ENCODE data around the gene H6PD.

The H6PD gene

DNA sequence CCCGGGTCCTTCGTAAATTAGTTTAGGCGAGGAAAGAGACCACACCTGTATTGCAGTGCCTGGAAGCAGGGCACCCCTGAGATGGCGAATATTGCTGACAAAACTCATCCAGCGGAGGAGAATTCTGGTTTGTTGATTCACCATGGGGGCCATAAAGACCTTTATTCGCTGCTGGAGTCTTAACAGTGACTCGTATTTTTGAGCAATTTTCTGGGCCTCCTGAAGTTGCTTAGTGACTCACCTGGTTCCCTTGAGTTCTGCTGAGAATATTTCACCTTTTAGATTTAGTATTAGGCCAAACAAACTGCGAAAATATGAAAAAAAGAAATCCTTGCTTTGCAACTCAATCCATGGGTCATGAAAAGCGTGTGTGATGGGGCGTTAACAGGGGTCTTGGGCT lies 20.6 kb upstream of the H6PD start:
- ChIA-PET POLR2A (no interaction called here), CTCF (no interaction called here)
- no peak overlapping the region for H3K4me3 ChIP-seq (ENCODE audit: low read depth, low read length)
- no peak for DNase-seq (ENCODE audit: low read depth, low spot score)
- TF ChIP-seq, protein P1, sequence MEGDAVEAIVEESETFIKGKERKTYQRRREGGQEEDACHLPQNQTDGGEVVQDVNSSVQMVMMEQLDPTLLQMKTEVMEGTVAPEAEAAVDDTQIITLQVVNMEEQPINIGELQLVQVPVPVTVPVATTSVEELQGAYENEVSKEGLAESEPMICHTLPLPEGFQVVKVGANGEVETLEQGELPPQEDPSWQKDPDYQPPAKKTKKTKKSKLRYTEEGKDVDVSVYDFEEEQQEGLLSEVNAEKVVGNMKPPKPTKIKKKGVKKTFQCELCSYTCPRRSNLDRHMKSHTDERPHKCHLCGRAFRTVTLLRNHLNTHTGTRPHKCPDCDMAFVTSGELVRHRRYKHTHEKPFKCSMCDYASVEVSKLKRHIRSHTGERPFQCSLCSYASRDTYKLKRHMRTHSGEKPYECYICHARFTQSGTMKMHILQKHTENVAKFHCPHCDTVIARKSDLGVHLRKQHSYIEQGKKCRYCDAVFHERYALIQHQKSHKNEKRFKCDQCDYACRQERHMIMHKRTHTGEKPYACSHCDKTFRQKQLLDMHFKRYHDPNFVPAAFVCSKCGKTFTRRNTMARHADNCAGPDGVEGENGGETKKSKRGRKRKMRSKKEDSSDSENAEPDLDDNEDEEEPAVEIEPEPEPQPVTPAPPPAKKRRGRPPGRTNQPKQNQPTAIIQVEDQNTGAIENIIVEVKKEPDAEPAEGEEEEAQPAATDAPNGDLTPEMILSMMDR (IDR thresholded peaks at IDR 0.05; ENCODE audit: insufficient read depth, low read length, missing control alignments): no peak

DNA sequence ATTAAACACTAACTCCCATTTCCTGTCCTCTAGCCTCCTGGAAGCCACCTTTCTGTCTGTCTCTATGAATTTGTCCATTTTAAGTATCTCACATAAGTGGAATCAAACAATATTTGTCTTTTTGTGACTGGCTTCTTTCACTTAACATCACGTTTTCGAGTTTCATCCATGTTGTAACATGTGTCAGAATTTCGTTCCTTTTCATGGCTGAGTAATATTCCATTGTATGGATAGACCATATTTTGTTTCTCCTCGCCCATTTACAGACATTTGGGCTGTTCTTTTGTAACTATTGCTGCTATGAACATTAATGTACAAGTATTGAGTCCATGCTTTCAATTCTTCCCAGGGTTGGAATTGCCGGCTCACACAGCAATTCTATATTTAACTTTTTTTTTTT lies 15.7 kb upstream of the H6PD start:
- POLR2A ChIA-PET: no interaction called here
- no peak overlapping the region for H3K4me3 ChIP-seq (ENCODE audit: low read depth, low read length)
- TF ChIP-seq, protein P1 (IDR thresholded peaks at IDR 0.05; ENCODE audit: insufficient read depth, low read length, missing control alignments): no peak
- CTCF ChIA-PET: interaction anchor here (1.5 kb wide), 2 partner anchors 8 to 22 kb away, joined by 4 read pairs; no protein-coding TSS in a partner anchor
- DNase-seq (ENCODE audit: low read depth, low spot score): no peak

DNA sequence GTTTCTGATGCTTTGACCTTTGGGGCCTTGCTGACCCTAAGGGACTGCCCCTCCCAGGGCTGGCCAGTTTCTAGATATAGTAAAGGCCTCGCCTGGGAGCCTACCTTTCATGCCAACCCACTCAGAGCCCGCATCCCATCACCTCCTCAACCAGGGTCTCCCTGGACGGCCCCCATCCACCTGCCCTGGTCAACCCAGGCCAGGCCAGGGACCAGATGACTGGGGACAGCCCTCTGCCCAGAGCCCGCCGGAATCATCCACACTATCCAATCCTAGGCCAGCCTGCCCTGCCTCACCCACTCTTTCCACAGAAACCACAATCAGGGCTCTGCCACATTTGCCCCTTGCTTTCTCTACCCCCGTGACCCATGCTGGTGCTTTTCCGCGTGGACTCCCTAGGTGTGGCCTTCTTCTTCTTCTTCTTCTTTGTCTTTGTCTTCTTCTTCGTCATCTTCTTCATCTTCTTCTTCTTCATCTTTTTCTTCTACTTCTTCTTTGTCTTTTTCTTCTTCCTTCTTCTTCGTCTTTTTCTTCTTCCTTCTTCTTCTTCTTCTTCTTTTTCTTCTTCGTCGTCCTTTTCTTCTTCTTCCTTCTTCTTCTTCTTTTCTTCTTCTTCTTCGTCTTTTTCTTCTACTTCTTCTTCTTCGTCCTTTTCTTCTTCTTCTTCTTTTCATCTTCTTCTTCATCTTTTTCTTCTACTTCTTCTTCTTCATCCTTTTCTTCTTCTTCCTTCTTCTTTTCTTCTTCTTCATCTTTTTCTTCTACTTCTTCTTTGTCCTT lies 11.5 kb upstream of the H6PD start:
- TF ChIP-seq, protein P1 (IDR thresholded peaks at IDR 0.05; ENCODE audit: insufficient read depth, low read length, missing control alignments): no peak
- no peak overlapping the region for H3K4me3 ChIP-seq (ENCODE audit: low read depth, low read length)
- no peak for DNase-seq (ENCODE audit: low read depth, low spot score)
- CTCF ChIA-PET: no interaction called here
- POLR2A ChIA-PET: no interaction called here

DNA sequence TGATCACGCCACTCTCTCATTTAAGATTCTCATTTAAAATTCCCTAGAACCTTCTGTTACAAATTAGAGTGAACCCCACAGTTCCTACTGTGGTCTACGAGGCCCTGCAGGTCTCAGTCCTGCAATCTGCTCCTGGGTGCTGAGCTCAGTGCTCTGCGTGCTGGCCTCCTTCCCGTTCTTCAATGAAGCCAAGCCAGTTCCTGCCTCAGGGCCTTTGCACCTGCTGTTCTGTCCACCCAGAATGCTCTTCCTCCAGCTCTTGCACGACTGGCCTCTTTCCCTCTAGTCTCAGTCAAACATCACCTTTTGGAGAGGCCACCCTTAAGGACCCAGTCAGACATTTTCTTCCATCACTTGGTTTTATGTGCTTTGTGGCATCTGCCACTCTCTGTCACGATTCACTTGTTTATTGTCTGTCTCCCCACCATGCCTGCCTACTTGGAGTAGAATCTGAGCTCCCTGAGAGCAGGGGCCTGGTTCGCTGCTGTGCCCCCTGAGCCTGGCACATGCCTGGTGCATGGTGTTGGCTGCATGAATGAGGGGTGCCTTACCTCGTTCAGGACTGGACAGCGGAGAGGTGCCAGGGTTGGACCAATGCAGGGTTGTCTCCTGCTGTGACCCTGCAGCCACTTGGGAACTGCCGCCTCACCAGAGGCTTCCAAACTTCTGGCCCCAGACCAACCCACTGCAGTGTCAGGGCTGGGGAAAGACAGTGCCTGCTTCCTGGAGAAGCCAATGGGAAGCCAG lies 9.7 kb upstream of the H6PD start:
- no peak for DNase-seq (ENCODE audit: low read depth, low spot score)
- ChIA-PET CTCF (interaction anchor here (1.0 to 1.2 kb wide), 2 partner anchors 9 to 10 kb away, joined by 3 to 4 read pairs; partner anchors contain the start of gene H6PD), POLR2A (interaction anchor here (1.0 kb wide), 1 partner anchor 10 kb away, joined by 3 read pairs; the partner anchor contains the start of gene H6PD)
- no peak overlapping the region for H3K4me3 ChIP-seq (ENCODE audit: low read depth, low read length)
- TF ChIP-seq, protein P1 (IDR thresholded peaks at IDR 0.05; ENCODE audit: insufficient read depth, low read length, missing control alignments): no peak

DNA sequence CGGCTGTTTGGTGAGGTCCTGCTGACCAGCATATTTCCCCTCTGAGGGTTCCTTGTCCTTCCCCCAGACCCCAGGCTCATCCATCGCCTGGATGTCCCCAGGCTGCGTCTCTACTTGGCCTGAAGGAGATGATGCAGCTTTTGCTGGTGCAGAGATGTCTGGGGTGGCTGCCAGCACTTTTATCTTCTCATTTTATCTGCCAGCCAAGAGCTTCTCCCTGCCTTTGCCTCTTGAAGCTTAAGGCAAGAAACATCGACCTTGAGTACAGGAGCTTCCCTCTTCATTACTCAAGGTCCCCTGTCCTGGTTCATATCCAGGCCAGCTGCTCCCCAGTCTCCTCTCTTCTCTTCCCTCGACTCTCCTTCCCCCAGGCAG lies 9.2 kb upstream of the H6PD start:
- ChIA-PET CTCF (interaction anchor here (1.0 to 1.2 kb wide), 2 partner anchors 8 to 9 kb away, joined by 3 to 4 read pairs; partner anchors contain the start of gene H6PD), POLR2A (interaction anchor here (1.0 kb wide), 1 partner anchor 9 kb away, joined by 3 read pairs; the partner anchor contains the start of gene H6PD)
- DNase-seq (ENCODE audit: low read depth, low spot score): no peak

More for the DNA sequence above, 9.2 kb upstream of the H6PD start:
- TF ChIP-seq, protein P1 (IDR thresholded peaks at IDR 0.05; ENCODE audit: insufficient read depth, low read length, missing control alignments): no peak
- no peak overlapping the region for H3K4me3 ChIP-seq (ENCODE audit: low read depth, low read length)

Measured in AG04449 (cell line).